HepG2 (cell line): ENCODE measurements around the gene SPTSSA. TPM values are rescaled to one million over a fixed set of nuclear protein-coding genes. Genes with fewer than 3 reads are reported as not detected.

Experiments
- ELK4 ChIP-seq: sonication (generic); formaldehyde crosslinking; IDR thresholded peaks from 2 replicates; pipeline ENCODE4 v1.9.0; 2021; ENCODE audit warnings: missing genetic modification reagents, borderline replicate concordance
- HOXA9 ChIP-seq: sonication (generic); formaldehyde crosslinking; IDR thresholded peaks from 2 replicates; pipeline ENCODE4 v1.8.1; 2022; ENCODE audit warnings: missing genetic modification reagents, mild to moderate bottlenecking, moderate library complexity, borderline replicate concordance
- MAF1 ChIP-seq: sonication (generic); formaldehyde crosslinking; IDR thresholded peaks from 2 replicates; pipeline ENCODE4 v1.5.0; 2020; ENCODE audit warnings: missing genetic modification reagents, borderline replicate concordance
- NCOA1 ChIP-seq: sonication (generic); formaldehyde crosslinking; IDR thresholded peaks from 2 replicates; pipeline ENCODE4 v1.9.0; 2021; ENCODE audit warnings: missing genetic modification reagents
- NFE2L1 ChIP-seq: sonication (generic); formaldehyde crosslinking; IDR thresholded peaks from 2 replicates; pipeline ENCODE4 v1.4.0; 2020; ENCODE audit warnings: missing genetic modification reagents, mild to moderate bottlenecking, borderline replicate concordance
- NR2F2 ChIP-seq: IDR thresholded peaks from 2 replicates; pipeline ENCODE4 v1.6.1; 2012; ENCODE audit warnings: low read depth, inconsistent platforms, borderline replicate concordance
- PLRG1 ChIP-seq: fragments of 450-650 bp; conservative IDR thresholded peaks from 2 replicates; pipeline ENCODE4 v1.6.1; 2016
- RBM22 ChIP-seq: fragments of 200-400 bp; formaldehyde crosslinking; optimal IDR thresholded peaks from 2 replicates; pipeline ENCODE3; 2017; ENCODE audit warnings: mild to moderate bottlenecking, low read length, moderate library complexity
- RXRB ChIP-seq: IDR thresholded peaks from 2 replicates; pipeline ENCODE4 v1.6.1; 2016; ENCODE audit warnings: borderline replicate concordance, missing genetic modification reagents, missing compliant biosample characterization
- SP1 ChIP-seq, 2 experiments: fragments of 450-650 bp in 1 of 2; sonication (generic) in 1 of 2; formaldehyde crosslinking in 1 of 2; IDR thresholded peaks; 2 replicates each; pipeline versions ENCODE4 v1.4.0 to v1.6.1; 2016 to 2020; ENCODE audit warnings: missing genetic modification reagents in 1 of 2
- SPEN ChIP-seq: sonication (generic); formaldehyde crosslinking; IDR thresholded peaks from 2 replicates; pipeline ENCODE4 v1.5.1; 2020; ENCODE audit warnings: low read depth, mild to moderate bottlenecking, missing genetic modification reagents
- TP53 ChIP-seq: sonication (generic); formaldehyde crosslinking; conservative IDR thresholded peaks from 2 replicates; pipeline ENCODE4 v1.4.0; 2020; ENCODE audit warnings: missing genetic modification reagents
- ZNF17 ChIP-seq: sonication (generic); formaldehyde crosslinking; IDR thresholded peaks from 2 replicates; pipeline ENCODE4 v1.5.0; 2020; ENCODE audit warnings: mild to moderate bottlenecking, missing genetic modification reagents
- ZNF3 ChIP-seq: IDR thresholded peaks from 2 replicates; pipeline ENCODE4 v1.7.0; 2017; ENCODE audit warnings: inconsistent platforms
- ZNF543 ChIP-seq: sonication (generic); formaldehyde crosslinking; IDR thresholded peaks from 2 replicates; pipeline ENCODE4 v1.4.0; 2020; ENCODE audit warnings: mild to moderate bottlenecking, missing genetic modification reagents
- polyA plus RNA-seq, 8 experiments: library from polyadenylated mRNA; depleted of rRNA in 3 of 8; stranded (reverse) in 7 of 8; unstranded in 1 of 8; fragments of >200 nt; fragmentation: Illumina TruSeq in 4 of 8; extraction: Trizol in 4 of 8; gene quantifications; 2 replicates each; pipeline versions ENCODE4 v1.2.1 to v1.2.3, GENCODE V29; 2011 to 2016; ENCODE audit warnings: low read depth in 4 of 8, missing spikeins in 1 of 8, mixed read lengths in 1 of 8; ENCODE audit not compliant: insufficient read depth in 1 of 8
- total RNA-seq, 5 experiments: library from RNA; depleted of rRNA; stranded (reverse); fragments of >200 nt; fragmentation: Illumina TruSeq; extraction: Trizol; gene quantifications; 2 replicates each; pipeline ENCODE4 v1.2.3, GENCODE V29; 2016; ENCODE audit warnings: low read depth in 1 of 5
- TF ChIP-seq, protein P1 (sequence below): sonication (generic); formaldehyde crosslinking; IDR thresholded peaks from 2 replicates; pipeline ENCODE4 v1.9.0; 2022; ENCODE audit warnings: low read depth, missing genetic modification reagents
- TF ChIP-seq, protein P2 (sequence below): sonication (generic); formaldehyde crosslinking; IDR thresholded peaks from 2 replicates; pipeline ENCODE4 v1.5.1; 2020; ENCODE audit warnings: missing genetic modification reagents, mild to moderate bottlenecking, borderline replicate concordance
- TF ChIP-seq, protein P3 (sequence below): sonication (generic); formaldehyde crosslinking; conservative IDR thresholded peaks from 2 replicates; pipeline ENCODE4 v1.8.1; 2023; ENCODE audit warnings: missing genetic modification reagents
- TF ChIP-seq, protein P4 (sequence below): IDR thresholded peaks from 2 replicates; pipeline ENCODE4 v1.6.1; 2016

The SPTSSA gene
- total and polyA plus RNA-seq, 2 of the 13 experiments (the other 11 are each of a cell fraction or from before 2014, with no cell fraction given) = 19.1 to 86.1 TPM

- TF ChIP-seq, protein P1, sequence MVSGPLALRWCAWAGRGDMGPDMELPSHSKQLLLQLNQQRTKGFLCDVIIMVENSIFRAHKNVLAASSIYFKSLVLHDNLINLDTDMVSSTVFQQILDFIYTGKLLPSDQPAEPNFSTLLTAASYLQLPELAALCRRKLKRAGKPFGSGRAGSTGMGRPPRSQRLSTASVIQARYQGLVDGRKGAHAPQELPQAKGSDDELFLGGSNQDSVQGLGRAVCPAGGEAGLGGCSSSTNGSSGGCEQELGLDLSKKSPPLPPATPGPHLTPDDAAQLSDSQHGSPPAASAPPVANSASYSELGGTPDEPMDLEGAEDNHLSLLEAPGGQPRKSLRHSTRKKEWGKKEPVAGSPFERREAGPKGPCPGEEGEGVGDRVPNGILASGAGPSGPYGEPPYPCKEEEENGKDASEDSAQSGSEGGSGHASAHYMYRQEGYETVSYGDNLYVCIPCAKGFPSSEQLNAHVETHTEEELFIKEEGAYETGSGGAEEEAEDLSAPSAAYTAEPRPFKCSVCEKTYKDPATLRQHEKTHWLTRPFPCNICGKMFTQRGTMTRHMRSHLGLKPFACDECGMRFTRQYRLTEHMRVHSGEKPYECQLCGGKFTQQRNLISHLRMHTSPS (CRISPR knock-in tag) = no peak
- TF ChIP-seq SPEN (CRISPR knock-in tag) = no peak
- TF ChIP-seq ZNF543 = no peak
- TF ChIP-seq NFE2L1 (CRISPR knock-in tag) = no peak
- TF ChIP-seq RBM22 = peak; percentile 70
- peak; percentile 71; the same call in 1 of the 2 replicates for TF ChIP-seq ZNF3 (CRISPR knock-in tag)
- TF ChIP-seq MAF1 (CRISPR knock-in tag) = no peak
- TF ChIP-seq NR2F2 = peak; percentile 32; the same call in 1 of the 2 replicates
- no peak; the same call in 1 of the 2 replicates for TF ChIP-seq HOXA9 (CRISPR knock-in tag)
- TF ChIP-seq, protein P2, sequence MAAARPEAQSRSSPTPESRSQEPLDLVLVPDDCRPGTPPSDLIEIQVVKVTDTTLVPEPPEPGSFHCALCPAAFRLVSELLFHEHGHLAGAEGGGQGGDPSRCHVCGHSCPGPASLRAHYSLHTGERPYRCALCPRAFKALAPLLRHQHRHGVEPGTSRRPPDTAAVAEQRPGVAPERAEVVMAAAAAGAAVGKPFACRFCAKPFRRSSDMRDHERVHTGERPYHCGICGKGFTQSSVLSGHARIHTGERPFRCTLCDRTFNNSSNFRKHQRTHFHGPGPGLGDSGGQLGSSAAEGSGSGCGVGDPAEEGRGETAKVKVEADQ (CRISPR knock-in tag) = peak; percentile 19; the same call in 1 of the 2 replicates
- no peak; the same call in 1 of the 2 replicates for TF ChIP-seq RXRB (CRISPR knock-in tag)
- TF ChIP-seq, protein P3, sequence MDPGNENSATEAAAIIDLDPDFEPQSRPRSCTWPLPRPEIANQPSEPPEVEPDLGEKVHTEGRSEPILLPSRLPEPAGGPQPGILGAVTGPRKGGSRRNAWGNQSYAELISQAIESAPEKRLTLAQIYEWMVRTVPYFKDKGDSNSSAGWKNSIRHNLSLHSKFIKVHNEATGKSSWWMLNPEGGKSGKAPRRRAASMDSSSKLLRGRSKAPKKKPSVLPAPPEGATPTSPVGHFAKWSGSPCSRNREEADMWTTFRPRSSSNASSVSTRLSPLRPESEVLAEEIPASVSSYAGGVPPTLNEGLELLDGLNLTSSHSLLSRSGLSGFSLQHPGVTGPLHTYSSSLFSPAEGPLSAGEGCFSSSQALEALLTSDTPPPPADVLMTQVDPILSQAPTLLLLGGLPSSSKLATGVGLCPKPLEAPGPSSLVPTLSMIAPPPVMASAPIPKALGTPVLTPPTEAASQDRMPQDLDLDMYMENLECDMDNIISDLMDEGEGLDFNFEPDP (CRISPR knock-in tag) = peak; percentile 96
- TF ChIP-seq, protein P4, sequence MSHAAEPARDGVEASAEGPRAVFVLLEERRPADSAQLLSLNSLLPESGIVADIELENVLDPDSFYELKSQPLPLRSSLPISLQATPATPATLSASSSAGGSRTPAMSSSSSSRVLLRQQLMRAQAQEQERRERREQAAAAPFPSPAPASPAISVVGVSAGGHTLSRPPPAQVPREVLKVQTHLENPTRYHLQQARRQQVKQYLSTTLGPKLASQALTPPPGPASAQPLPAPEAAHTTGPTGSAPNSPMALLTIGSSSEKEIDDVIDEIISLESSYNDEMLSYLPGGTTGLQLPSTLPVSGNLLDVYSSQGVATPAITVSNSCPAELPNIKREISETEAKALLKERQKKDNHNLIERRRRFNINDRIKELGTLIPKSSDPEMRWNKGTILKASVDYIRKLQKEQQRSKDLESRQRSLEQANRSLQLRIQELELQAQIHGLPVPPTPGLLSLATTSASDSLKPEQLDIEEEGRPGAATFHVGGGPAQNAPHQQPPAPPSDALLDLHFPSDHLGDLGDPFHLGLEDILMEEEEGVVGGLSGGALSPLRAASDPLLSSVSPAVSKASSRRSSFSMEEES (CRISPR knock-in tag) = no peak; the same call in 1 of the 2 replicates
- peak; percentile 78; the same call in 1 of the 2 replicates for TF ChIP-seq NCOA1
- no peak for TF ChIP-seq ZNF17
- no peak for TF ChIP-seq SP1 (IDR thresholded peaks at IDR 0.05)
- TF ChIP-seq SP1 (CRISPR knock-in tag; IDR thresholded peaks at IDR 0.05) = peak; percentile 58; the same call in 1 of the 2 replicates
- TF ChIP-seq ELK4 (CRISPR knock-in tag) = no peak
- TF ChIP-seq PLRG1 = no peak
- no peak for TF ChIP-seq TP53 (CRISPR knock-in tag)
Observed at GRCh38 chr14:34461334-34462131, 507 bp downstream of the SPTSSA start (continued).
